ENCODE results near the gene ZNF627. TPM values are rescaled to one million over a fixed set of nuclear protein-coding genes. Genes with fewer than 3 reads are reported as not detected.
"Not testable (repeated sequence)": the region's sequence is repeated elsewhere in the genome, so short reads cannot be mapped to it uniquely, and the experiment has no call there.

ZNF627 gene
- total RNA-seq, 2 experiments from 2014 or later, result 6.1 to 6.5 TPM

DNA sequence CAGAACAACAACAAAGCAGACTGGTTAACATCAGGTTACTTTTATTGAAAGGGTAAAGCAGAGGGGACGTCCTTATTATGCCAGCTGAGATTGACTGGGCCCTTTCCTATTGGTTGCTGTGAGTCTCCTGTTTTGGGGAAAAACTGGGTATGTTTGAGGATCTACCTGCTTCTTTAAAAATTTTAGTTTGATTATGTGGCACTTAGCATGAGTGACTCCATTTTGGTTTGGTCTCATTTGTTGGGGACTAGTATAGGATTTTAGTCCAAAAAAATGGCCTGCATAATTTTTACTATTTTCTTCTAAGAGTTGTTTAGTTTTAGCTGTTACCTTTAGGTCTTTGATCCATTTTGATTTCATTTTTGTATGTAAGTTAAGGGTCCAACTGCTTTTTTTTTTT lies 14.4 kb downstream of the ZNF627 start:
- TF ChIP-seq, protein P1, sequence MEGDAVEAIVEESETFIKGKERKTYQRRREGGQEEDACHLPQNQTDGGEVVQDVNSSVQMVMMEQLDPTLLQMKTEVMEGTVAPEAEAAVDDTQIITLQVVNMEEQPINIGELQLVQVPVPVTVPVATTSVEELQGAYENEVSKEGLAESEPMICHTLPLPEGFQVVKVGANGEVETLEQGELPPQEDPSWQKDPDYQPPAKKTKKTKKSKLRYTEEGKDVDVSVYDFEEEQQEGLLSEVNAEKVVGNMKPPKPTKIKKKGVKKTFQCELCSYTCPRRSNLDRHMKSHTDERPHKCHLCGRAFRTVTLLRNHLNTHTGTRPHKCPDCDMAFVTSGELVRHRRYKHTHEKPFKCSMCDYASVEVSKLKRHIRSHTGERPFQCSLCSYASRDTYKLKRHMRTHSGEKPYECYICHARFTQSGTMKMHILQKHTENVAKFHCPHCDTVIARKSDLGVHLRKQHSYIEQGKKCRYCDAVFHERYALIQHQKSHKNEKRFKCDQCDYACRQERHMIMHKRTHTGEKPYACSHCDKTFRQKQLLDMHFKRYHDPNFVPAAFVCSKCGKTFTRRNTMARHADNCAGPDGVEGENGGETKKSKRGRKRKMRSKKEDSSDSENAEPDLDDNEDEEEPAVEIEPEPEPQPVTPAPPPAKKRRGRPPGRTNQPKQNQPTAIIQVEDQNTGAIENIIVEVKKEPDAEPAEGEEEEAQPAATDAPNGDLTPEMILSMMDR (IDR thresholded peaks at IDR 0.05), result no peak
- H3K27ac Mint-ChIP-seq, result no peak overlapping the region
- H3K9me3 Mint-ChIP-seq, result peaks cover 9% of the 10 kb centered on the region
- H3K36me3 Mint-ChIP-seq (ENCODE audit: low read depth), result peaks cover 37% of the 10 kb centered on the region
- H3K4me1 Mint-ChIP-seq (ENCODE audit: low read depth), result peaks cover 10% of the 10 kb centered on the region
- ATAC-seq, result no peak
- POLR2A ChIA-PET, result no interaction called here
- H3K4me3 Mint-ChIP-seq, result no peak overlapping the region
- CTCF ChIA-PET, result no interaction called here
- intact Hi-C loops (cut with micrococcal nuclease), result no loop called here
- no peaks in the 10 kb centered on the region for H3K27me3 Mint-ChIP-seq
- DNase-seq, result no peak

DNA sequence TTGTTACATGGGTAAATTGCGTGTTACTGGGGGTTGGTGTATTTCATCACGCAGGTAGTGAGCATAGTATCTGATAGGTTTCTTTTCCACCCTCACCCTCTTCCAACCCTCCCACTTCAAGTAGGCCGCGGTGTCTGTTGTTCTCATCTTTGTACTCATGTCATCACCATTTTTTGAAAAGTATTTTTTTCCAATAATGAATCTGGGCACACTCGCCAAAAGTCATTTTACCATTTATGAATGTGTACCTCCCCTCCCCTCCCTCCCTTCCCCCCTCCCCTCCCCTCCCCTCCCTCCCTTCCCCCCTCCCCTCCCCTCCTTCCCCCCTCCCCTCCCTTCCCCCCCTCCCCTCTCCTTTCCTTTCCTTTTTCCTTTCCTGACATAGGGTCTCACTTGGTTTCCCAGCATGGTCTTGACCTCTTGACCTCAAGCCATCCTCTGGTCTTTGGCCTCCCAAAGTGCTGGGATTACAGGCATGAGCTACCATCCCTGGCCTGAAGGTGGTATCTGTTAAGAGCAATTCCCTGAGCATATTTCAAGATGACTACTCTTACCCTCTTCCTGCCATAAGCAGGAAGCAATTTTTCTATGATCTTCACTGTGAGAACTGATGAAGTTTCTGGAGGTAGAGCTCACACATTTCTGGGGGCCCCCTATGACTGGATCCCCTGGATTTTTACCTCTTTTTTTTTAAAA lies 15.7 kb downstream of the ZNF627 start:
- ChIA-PET CTCF (interaction anchor here (1.0 to 1.1 kb wide), 3 partner anchors 9 to 344 kb away, joined by 3 read pairs; no protein-coding TSS in a partner anchor), POLR2A (no interaction called here)
- intact Hi-C loops (cut with micrococcal nuclease), result no loop called here
- Mint-ChIP-seq H3K36me3 (ENCODE audit: low read depth) (peaks cover 41% of the 10 kb centered on the region), H3K4me3 (no peak overlapping the region), H3K27me3 (no peaks in the 10 kb centered on the region), H3K9me3 (peaks cover 15% of the 10 kb centered on the region), H3K4me1 (ENCODE audit: low read depth) (peaks cover 10% of the 10 kb centered on the region), H3K27ac (peak overlapping the region; percentile 75)
- peak; percentile 21 for DNase-seq
- peak; percentile 81 for ATAC-seq
- TF ChIP-seq, protein P1 (IDR thresholded peaks at IDR 0.05), result no peak

DNA sequence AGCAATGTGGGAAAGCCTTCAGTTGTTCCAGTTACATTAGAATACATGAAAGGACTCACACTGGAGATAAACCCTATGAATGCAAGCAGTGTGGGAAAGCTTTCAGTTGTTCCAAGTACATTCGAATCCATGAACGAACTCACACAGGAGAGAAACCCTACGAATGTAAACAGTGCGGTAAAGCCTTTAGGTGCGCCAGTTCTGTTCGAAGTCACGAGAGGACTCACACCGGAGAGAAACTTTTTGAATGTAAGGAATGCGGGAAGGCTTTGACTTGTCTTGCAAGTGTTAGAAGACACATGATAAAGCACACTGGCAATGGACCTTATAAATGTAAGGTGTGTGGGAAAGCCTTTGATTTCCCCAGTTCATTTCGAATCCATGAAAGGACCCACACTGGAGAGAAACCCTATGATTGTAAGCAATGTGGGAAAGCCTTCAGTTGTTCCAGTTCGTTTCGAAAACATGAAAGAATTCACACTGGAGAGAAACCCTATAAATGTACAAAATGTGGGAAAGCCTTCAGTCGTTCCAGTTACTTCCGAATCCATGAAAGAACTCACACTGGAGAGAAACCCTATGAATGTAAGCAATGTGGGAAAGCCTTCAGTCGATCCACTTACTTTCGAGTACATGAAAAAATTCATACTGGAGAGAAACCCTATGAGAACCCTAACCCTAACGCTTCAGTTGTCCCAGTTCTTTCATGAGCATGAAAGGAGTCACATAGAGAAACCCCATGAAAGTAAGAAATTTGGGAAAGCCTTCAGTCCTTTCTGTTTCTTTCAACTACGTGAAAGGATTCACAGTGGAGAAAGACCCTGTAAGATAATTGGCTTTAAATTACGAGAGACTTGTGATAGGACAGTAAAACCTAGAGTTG lies 20.1 kb downstream of the ZNF627 start:
- H3K27me3 Mint-ChIP-seq, result no peaks in the 10 kb centered on the region
- intact Hi-C loops (cut with micrococcal nuclease), result no loop called here

DNA sequence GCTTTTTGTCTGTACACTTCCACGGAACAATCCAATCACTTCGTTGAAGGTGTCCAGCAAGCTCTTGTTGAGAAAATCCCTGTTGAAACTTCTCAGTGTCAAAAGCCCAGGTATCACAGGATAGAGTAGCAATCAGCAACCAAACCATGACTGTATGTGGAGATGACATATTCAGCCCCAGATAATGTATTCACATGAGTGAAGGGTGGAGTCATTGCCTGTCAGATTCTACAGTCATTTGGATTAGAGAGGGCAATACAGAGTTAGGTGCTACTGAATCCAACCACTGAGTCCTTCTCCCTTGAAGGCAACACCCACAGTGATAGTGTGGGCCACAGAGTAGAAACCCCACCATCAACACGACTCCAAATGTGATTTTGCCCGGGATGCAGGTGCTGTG lies 23.3 kb downstream of the ZNF627 start:
- CTCF ChIA-PET, result interaction anchor here (1.0 kb wide), 1 partner anchor 10 kb away, joined by 4 read pairs; no protein-coding TSS in a partner anchor
- no peak overlapping the region for H3K4me3 Mint-ChIP-seq
- POLR2A ChIA-PET, result interaction anchor here (1.1 kb wide), 1 partner anchor 18 kb away, joined by 3 read pairs; no protein-coding TSS in a partner anchor

More for the DNA sequence above, 20.1 kb downstream of the ZNF627 start:
- H3K36me3 Mint-ChIP-seq (ENCODE audit: low read depth), result peaks cover 76% of the 10 kb centered on the region
- H3K9me3 Mint-ChIP-seq, result peaks cover 21% of the 10 kb centered on the region
- CTCF ChIA-PET, result no interaction called here
- peaks cover 7% of the 10 kb centered on the region for H3K4me1 Mint-ChIP-seq (ENCODE audit: low read depth)
- H3K4me3 Mint-ChIP-seq, result no peak overlapping the region
- DNase-seq (no peak), ATAC-seq (no peak)
- H3K27ac Mint-ChIP-seq, result no peak overlapping the region
- TF ChIP-seq, protein P1 (IDR thresholded peaks at IDR 0.05), result no peak
- POLR2A ChIA-PET, result no interaction called here

DNA sequence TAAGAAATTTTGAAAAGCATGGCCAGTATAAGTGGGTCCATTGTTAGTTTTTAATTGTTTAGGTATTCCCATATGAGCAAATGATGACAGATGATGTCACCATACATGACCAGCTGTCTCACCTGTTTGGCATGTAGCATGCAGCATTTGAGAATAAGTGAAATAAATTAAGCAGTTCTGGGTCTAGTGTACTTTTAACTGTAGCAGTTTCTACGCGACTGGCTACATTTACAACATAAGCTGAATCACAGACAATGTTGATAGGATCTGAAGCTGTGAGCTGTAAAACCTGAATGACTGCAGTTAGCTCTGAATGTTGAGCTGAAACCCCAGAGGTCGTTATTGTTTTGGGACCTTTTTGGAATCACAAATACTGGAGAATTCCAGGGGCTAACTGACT lies 25.1 kb downstream of the ZNF627 start:
- intact Hi-C loops (cut with micrococcal nuclease); DNase-seq; H3K27ac Mint-ChIP-seq; H3K4me3 Mint-ChIP-seq; H3K27me3 Mint-ChIP-seq; ATAC-seq: not testable (repeated sequence)
- Mint-ChIP-seq H3K9me3 (peaks cover 11% of the 10 kb centered on the region), H3K4me1 (ENCODE audit: low read depth) (peaks cover 13% of the 10 kb centered on the region), H3K36me3 (ENCODE audit: low read depth) (peaks cover 43% of the 10 kb centered on the region)
- ChIA-PET POLR2A (interaction anchor here (0.9 kb wide), 1 partner anchor 270 kb away, joined by 3 read pairs; no protein-coding TSS in a partner anchor), CTCF (interaction anchor here (1.5 kb wide), 1 partner anchor 9 kb away, joined by 3 read pairs; no protein-coding TSS in a partner anchor)

More for the DNA sequence above, 23.3 kb downstream of the ZNF627 start:
- Mint-ChIP-seq H3K27me3 (no peaks in the 10 kb centered on the region), H3K36me3 (ENCODE audit: low read depth) (peaks cover 59% of the 10 kb centered on the region), H3K27ac (no peak overlapping the region), H3K9me3 (peaks cover 19% of the 10 kb centered on the region), H3K4me1 (ENCODE audit: low read depth) (peaks cover 13% of the 10 kb centered on the region)
- ATAC-seq, result no peak
- TF ChIP-seq, protein P1 (IDR thresholded peaks at IDR 0.05), result no peak
- no peak for DNase-seq
- intact Hi-C loops (cut with micrococcal nuclease), result no loop called here
